Gastrocnemius medialis (tissue), 4 donors: ENCODE data around the gene PRSS1.

Experiments
- POLR2A ChIP-seq, 2 donors: fragments of 450-650 bp; IDR thresholded peaks; one replicate each; pipeline ENCODE4 v1.6.1; 2017; ENCODE audit warnings: antibody characterized with exemption in 2 of 2, mild to moderate bottlenecking in 2 of 2, moderate library complexity in 2 of 2
- TF ChIP-seq, protein P1 (sequence below), 5 experiments: fragments of 450-650 bp in 3 of 5; fragments of 200-600 bp in 2 of 5; sonication (generic) in 2 of 5; IDR thresholded peaks in 4 of 5; conservative IDR thresholded peaks in 1 of 5; 1 replicate in 4 of 5; 2 replicates in 1 of 5; pipeline ENCODE4 v1.5.1; 2016 to 2019; ENCODE audit warnings: antibody characterized with exemption in 5 of 5, mild to moderate bottlenecking in 3 of 5, moderate library complexity in 3 of 5

GRCh38 chr7:142740786-142741185 is 8.5 kb upstream of the PRSS1 start:
- no peak for TF ChIP-seq POLR2A (IDR thresholded peaks at IDR 0.05)
- TF ChIP-seq, protein P1, sequence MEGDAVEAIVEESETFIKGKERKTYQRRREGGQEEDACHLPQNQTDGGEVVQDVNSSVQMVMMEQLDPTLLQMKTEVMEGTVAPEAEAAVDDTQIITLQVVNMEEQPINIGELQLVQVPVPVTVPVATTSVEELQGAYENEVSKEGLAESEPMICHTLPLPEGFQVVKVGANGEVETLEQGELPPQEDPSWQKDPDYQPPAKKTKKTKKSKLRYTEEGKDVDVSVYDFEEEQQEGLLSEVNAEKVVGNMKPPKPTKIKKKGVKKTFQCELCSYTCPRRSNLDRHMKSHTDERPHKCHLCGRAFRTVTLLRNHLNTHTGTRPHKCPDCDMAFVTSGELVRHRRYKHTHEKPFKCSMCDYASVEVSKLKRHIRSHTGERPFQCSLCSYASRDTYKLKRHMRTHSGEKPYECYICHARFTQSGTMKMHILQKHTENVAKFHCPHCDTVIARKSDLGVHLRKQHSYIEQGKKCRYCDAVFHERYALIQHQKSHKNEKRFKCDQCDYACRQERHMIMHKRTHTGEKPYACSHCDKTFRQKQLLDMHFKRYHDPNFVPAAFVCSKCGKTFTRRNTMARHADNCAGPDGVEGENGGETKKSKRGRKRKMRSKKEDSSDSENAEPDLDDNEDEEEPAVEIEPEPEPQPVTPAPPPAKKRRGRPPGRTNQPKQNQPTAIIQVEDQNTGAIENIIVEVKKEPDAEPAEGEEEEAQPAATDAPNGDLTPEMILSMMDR (IDR thresholded peaks at IDR 0.05 in 4 of 5, conservative IDR thresholded peaks at IDR 0.05 in 1 of 5) = no peak
